A549 treated with GW870086 at 1 μM for 4 hours (cell line): ENCODE measurements around the gene CMSS1. TPM values are rescaled to one million over a fixed set of nuclear protein-coding genes. Genes with fewer than 3 reads are reported as not detected.

ENCODE experiments used
- total RNA-seq: library from RNA; stranded (reverse); fragments of 200-300 nt; extraction: Qiagen RNA extraction; gene quantifications from 5 replicates; pipeline ENCODE4 v1.2.3, GENCODE V29; 2022; ENCODE audit warnings: low read depth

CMSS1 gene
- total RNA-seq = 52.6 to 66.7 TPM (median 55.9 TPM) in 5 replicates

DNA sequence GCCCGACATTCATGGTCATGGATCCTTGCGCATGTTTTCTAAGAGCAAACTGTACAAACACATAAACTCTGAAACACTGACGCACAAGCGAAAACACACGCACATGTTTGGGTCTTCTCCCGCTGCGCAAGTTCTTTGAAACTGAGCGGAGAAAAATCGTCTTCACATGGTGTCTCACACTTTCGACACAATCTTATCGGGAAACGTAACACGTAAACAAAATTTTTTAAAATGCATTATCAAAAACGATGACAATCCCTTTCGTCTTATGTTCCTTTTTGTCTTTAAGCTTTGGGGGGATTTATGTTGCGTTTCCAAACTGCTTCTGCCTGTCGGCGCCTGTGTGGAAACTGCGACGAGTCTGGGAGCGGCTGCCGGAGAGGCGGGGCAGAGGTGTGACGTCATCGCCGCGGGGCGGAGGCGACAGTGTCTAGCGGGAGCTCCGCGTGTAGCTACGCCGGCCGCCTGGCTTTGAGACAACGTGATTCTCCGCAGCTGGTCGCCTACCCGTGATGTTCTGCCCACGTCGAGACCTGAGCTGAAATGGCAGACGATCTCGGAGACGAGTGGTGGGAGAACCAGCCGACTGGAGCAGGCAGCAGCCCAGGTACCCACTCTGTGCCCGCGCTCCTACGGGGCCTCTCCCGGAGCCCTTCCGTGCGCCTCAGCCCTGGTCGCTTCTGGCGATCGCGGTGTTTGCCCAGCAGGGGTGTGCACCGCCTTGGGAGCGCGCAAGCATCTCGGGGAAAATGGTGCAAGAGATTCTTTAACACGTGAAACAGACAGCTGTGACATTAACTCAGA lies at the start of gene CMSS1:
TSS of gene CMSS1 (plus strand) at position 426 of the 804 bp plus-strand sequence.

DNA sequence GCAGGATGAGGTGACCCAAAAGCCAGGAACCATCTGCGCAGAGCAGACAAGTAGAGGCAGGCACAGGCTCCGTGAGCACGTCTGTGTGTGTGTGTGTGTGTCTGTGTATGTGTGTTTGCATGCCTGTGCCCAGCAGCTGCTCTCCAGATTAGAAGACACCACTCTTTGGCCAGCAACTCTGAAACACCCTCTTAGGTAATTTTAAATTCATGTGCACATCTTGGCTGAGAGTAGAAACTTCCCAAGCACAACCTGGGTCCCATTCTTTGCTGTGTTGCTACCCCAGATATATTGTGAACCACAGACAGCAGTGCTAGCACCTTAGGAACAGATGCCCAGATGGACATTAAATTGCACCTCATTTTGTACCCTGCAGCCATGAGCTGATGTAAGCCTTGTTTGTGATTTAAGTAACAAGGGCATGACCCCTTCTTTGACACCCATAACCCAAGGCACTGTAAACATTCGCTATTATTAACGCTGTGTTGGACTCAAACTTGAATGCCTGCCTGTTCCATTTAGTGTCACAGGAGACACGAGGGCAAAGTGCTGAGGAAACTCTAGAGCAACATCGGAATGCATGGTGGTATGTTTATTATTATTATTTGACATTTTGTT lies 296.9 kb downstream of the CMSS1 start, which contains the start of gene FILIP1L:
TSS of gene FILIP1L (minus strand) at position 89 of the 618 bp plus-strand sequence.

Other genes with a start within 250 kb of the CMSS1 start
- gene COL8A1, start 179.3 kb upstream of the CMSS1 start, total RNA-seq = not detected in 5 replicates